SU-DHL-6 (cell line): ENCODE results near the gene PIAS2.

Source experiments
- H2AFZ ChIP-seq: fragments of 200-600 bp; sonication (generic); 2 replicates; pipeline ENCODE4 v1.6.1; 2014; ENCODE audit warnings: low read depth, mild to moderate bottlenecking, moderate library complexity, mixed read lengths, antibody characterized with exemption, low read length; ENCODE audit not compliant: severe bottlenecking
- H3F3A ChIP-seq: fragments of 200-600 bp; shearing (Covaris generic); 2 replicates; pipeline ENCODE4 v1.6.0; 2016; ENCODE audit warnings: antibody characterized with exemption, mild to moderate bottlenecking; ENCODE audit not compliant: insufficient read depth
- H3K27ac ChIP-seq: fragments of 200-600 bp; sonication (generic); 2 replicates; pipeline ENCODE4 v1.5.1; 2016; ENCODE audit warnings: low read depth, mild to moderate bottlenecking, low read length, moderate library complexity, mixed read lengths
- H3K27me3 ChIP-seq: fragments of 200-600 bp; sonication (generic), shearing (Covaris generic); 2 replicates; pipeline ENCODE4 v1.6.0; 2014; ENCODE audit warnings: mild to moderate bottlenecking, low read length
- H3K36me3 ChIP-seq: fragments of 200-600 bp; sonication (generic); 2 replicates; pipeline ENCODE4 v1.6.1; 2014; ENCODE audit warnings: mild to moderate bottlenecking, low read length, mixed read lengths
- H3K4me2 ChIP-seq: fragments of 300-600, 200-600 bp; shearing (Covaris generic), sonication (generic); 2 replicates; pipeline ENCODE4 v1.6.0; 2014; ENCODE audit warnings: low read length, low read depth, mild to moderate bottlenecking; ENCODE audit not compliant: poor library complexity, severe bottlenecking
- H3K4me3 ChIP-seq: fragments of 200-600 bp; sonication (generic); 2 replicates; pipeline ENCODE4 v1.5.1; 2014; ENCODE audit warnings: antibody characterized with exemption, low read length, mild to moderate bottlenecking, mixed read lengths; ENCODE audit not compliant: insufficient read depth, poor library complexity, severe bottlenecking
- H3K79me2 ChIP-seq: fragments of 200-600 bp; sonication (generic); 2 replicates; pipeline ENCODE4 v1.6.1; 2014; ENCODE audit warnings: mild to moderate bottlenecking, low read length, moderate library complexity; ENCODE audit not compliant: insufficient read depth
- H3K9ac ChIP-seq: fragments of 200-600 bp; sonication (generic); 2 replicates; pipeline ENCODE4 v1.7.0; 2014; ENCODE audit warnings: mild to moderate bottlenecking, low read length
- H3K9me2 ChIP-seq: fragments of 200-600 bp; sonication (generic); replicated peaks from 2 replicates; pipeline ENCODE4 v1.6.1; 2014; ENCODE audit warnings: low read length; ENCODE audit not compliant: insufficient read depth
- H3K9me3 ChIP-seq: fragments of 200-600 bp; sonication (generic); 2 replicates; pipeline ENCODE4 v1.6.1; 2014; ENCODE audit warnings: low read length, mixed read lengths; ENCODE audit not compliant: insufficient read depth
- H4K20me1 ChIP-seq: fragments of 200-600 bp; sonication (generic); 2 replicates; pipeline ENCODE4 v1.6.1; 2014; ENCODE audit warnings: low read depth, mild to moderate bottlenecking, antibody characterized with exemption, low read length, moderate library complexity, mixed read lengths
- CTCF ChIP-seq: fragments of 200-600 bp; sonication (generic); IDR thresholded peaks from one replicate; pipeline ENCODE4 v1.5.1; 2017; ENCODE audit warnings: antibody characterized with exemption, mild to moderate bottlenecking, low read length, moderate library complexity; ENCODE audit not compliant: insufficient read depth, poor library complexity, severe bottlenecking
- EZH2phosphoT487 ChIP-seq: fragments of 200-600 bp; sonication (generic), shearing (Covaris generic); conservative IDR thresholded peaks from 2 replicates; pipeline ENCODE4 v1.6.1; 2018; ENCODE audit warnings: mild to moderate bottlenecking, antibody characterized with exemption, low read length, moderate library complexity, mixed read lengths

PIAS2 gene

GRCh38 chr18:46821856-46822711, 95.2 kb downstream of the PIAS2 start:
- no peak overlapping the region for H2AFZ ChIP-seq
- H3K36me3 ChIP-seq: peaks cover 31% of the 10 kb centered on the region
- H3K9ac ChIP-seq: no peak overlapping the region
- H3K4me2 ChIP-seq: no peak overlapping the region
- no peak for TF ChIP-seq EZH2phosphoT487
- no peak for TF ChIP-seq CTCF
- H3K27me3 ChIP-seq: no peaks in the 10 kb centered on the region
- H3K79me2 ChIP-seq: no peaks in the 10 kb centered on the region
- H3K4me3 ChIP-seq: no peak overlapping the region
- no peaks in the 10 kb centered on the region for H4K20me1 ChIP-seq
- H3K27ac ChIP-seq: no peak overlapping the region
- no peaks in the 10 kb centered on the region for H3K9me3 ChIP-seq
- H3F3A ChIP-seq: no peaks in the 10 kb centered on the region
- H3K9me2 ChIP-seq: no peaks in the 10 kb centered on the region

GRCh38 chr18:46820863-46821262, 96.4 kb downstream of the PIAS2 start:
- H2AFZ ChIP-seq: no peak overlapping the region
- no peaks in the 10 kb centered on the region for H4K20me1 ChIP-seq
- no peak overlapping the region for H3K4me3 ChIP-seq
- no peaks in the 10 kb centered on the region for H3F3A ChIP-seq
- H3K27ac ChIP-seq: no peak overlapping the region
- no peaks in the 10 kb centered on the region for H3K27me3 ChIP-seq
- no peak for TF ChIP-seq EZH2phosphoT487
- no peak for TF ChIP-seq CTCF
- no peaks in the 10 kb centered on the region for H3K9me3 ChIP-seq
- H3K9me2 ChIP-seq: no peaks in the 10 kb centered on the region
- no peaks in the 10 kb centered on the region for H3K79me2 ChIP-seq
- H3K9ac ChIP-seq: no peak overlapping the region
- H3K36me3 ChIP-seq: peaks cover 24% of the 10 kb centered on the region
- H3K4me2 ChIP-seq: no peak overlapping the region

- no peak for TF ChIP-seq CTCF
- TF ChIP-seq EZH2phosphoT487: no peak
- H3K27me3 ChIP-seq: no peaks in the 10 kb centered on the region
- H4K20me1 ChIP-seq: no peaks in the 10 kb centered on the region
- H3K4me3 ChIP-seq: no peak overlapping the region
- H3F3A ChIP-seq: no peaks in the 10 kb centered on the region; the same call in 1 of the 2 replicates
- H3K9ac ChIP-seq: no peak overlapping the region
- no peak overlapping the region for H3K4me2 ChIP-seq
- no peaks in the 10 kb centered on the region for H3K79me2 ChIP-seq
- no peaks in the 10 kb centered on the region for H3K9me3 ChIP-seq
- H3K36me3 ChIP-seq: peaks cover 22% of the 10 kb centered on the region
- no peak overlapping the region for H3K27ac ChIP-seq
- no peaks in the 10 kb centered on the region for H3K9me2 ChIP-seq
- no peak overlapping the region for H2AFZ ChIP-seq
Measured at GRCh38 chr18:46815661-46816060, 101.6 kb downstream of the PIAS2 start.
